IMR-90 (cell line): ENCODE data around the gene CDH23.

Experiments used
- CHD1 ChIP-seq: IDR thresholded peaks from 2 replicates; pipeline ENCODE4 v1.6.1; 2012; ENCODE audit warnings: low read depth, low read length, improper control_type of control experiment
- CTCF ChIP-seq: conservative IDR thresholded peaks from 2 replicates; pipeline ENCODE4 v1.5.1; 2012; ENCODE audit warnings: mild to moderate bottlenecking, low read depth, low read length, improper control_type of control experiment
- POLR2A ChIP-seq: IDR thresholded peaks from 2 replicates; pipeline ENCODE4 v1.6.1; 2012; ENCODE audit warnings: mild to moderate bottlenecking, low read depth, low read length
- RFX5 ChIP-seq: IDR thresholded peaks from 2 replicates; pipeline ENCODE4 v1.8.0; 2012; ENCODE audit warnings: low read depth, mild to moderate bottlenecking, low read length, moderate library complexity
- USF2 ChIP-seq: fragments of 150-350 bp; IDR thresholded peaks from 2 replicates; pipeline ENCODE4 v1.6.1; 2017; ENCODE audit warnings: mild to moderate bottlenecking, antibody characterized with exemption, low read length, low read depth

GRCh38 chr10:71482620-71483019 is 85.9 kb downstream of the CDH23 start:
- no peak for TF ChIP-seq POLR2A
- no peak for TF ChIP-seq CTCF
- TF ChIP-seq CHD1 = no peak
- TF ChIP-seq USF2 = no peak
- TF ChIP-seq RFX5 = no peak
